GM19035 (cell line): ENCODE results near the gene KCNJ10.

Experiments
- ATAC-seq: cut with Tn5 transposase; IDR thresholded peaks from one replicate; pipeline ENCODE4 v1.9.1; 2021; ENCODE audit not compliant: unreplicated experiment

Gene KCNJ10

DNA sequence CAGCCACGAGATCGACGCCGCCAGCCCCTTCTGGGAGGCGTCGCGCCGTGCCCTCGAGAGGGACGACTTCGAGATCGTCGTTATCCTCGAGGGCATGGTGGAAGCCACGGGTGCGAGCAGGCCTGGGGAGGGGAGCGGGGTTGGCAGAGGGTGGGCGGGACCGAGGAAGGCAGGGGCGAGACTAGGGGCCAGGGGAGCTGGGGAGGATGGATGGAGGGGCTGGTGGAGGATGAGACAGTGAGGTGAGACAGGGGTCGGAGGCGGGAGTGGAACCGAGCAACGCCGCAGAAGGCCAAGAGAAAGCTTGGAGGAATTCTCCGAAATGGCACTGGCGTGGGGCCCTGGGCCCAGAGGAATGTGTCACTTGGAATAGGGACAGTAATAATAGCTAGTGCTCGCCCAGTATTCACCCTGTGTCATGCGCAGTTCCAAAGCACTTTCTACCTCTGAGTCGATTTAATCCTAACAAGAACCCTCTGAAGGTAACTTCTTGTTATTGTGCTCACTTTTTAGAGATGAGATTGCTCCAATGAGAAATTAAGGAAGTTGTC lies 14.9 kb upstream of the KCNJ10 start:
- ATAC-seq, result no peak

DNA sequence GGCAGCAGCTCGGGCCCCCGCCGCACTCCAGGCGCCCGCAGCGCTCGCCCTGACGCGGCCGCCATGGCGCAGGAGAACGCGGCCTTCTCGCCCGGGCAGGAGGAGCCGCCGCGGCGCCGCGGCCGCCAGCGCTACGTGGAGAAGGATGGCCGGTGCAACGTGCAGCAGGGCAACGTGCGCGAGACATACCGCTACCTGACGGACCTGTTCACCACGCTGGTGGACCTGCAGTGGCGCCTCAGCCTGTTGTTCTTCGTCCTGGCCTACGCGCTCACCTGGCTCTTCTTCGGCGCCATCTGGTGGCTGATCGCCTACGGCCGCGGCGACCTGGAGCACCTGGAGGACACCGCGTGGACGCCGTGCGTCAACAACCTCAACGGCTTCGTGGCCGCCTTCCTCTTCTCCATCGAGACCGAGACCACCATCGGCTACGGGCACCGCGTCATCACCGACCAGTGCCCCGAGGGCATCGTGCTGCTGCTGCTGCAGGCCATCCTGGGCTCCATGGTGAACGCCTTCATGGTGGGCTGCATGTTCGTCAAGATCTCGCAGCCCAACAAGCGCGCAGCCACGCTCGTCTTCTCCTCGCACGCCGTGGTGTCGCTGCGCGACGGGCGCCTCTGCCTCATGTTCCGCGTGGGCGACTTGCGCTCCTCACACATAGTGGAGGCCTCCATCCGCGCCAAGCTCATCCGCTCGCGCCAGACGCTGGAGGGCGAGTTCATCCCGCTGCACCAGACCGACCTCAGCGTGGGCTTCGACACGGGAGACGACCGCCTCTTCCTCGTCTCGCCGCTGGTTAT lies 14.2 kb upstream of the KCNJ10 start:
- ATAC-seq, result no peak

DNA sequence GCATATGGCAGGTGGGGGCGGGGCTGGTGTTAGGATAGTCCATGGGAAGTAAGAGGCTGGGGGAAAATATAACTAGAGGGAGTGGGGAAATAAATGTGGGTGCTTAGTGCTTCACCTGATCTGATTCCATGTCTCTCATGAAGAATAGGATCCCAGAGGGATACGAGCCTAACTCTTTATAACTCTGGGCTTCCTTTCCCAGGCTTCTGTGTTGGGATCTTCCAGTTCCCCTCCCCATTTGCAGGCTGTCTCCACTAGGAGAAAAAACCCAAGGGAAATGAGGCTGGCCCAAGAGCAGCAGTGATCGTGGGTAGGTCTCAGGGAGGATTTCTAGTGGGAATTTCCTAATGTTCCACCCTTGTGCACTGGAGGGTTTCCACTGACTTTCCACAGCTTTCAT lies 13.0 kb upstream of the KCNJ10 start:
- ATAC-seq, result no peak

DNA sequence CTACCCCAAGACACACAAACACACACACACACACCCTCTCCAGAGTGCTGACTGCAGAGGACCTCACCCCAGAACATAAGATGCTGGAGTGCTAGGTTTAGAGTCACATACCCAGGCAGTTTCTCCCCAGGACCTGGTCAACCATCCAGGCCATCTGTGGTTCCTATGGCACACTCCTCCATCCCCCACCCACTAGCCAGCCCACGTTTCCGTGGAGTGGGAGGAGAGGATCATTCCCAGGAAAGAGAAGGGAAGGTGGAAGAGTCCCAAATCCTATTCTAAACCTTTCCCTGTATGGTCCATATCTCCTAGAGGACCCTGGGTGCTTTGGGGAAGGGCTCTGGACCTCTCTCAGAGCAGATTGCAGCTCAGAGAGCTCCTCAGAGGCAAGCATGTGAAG lies 12.5 kb upstream of the KCNJ10 start:
- ATAC-seq, result no peak

DNA sequence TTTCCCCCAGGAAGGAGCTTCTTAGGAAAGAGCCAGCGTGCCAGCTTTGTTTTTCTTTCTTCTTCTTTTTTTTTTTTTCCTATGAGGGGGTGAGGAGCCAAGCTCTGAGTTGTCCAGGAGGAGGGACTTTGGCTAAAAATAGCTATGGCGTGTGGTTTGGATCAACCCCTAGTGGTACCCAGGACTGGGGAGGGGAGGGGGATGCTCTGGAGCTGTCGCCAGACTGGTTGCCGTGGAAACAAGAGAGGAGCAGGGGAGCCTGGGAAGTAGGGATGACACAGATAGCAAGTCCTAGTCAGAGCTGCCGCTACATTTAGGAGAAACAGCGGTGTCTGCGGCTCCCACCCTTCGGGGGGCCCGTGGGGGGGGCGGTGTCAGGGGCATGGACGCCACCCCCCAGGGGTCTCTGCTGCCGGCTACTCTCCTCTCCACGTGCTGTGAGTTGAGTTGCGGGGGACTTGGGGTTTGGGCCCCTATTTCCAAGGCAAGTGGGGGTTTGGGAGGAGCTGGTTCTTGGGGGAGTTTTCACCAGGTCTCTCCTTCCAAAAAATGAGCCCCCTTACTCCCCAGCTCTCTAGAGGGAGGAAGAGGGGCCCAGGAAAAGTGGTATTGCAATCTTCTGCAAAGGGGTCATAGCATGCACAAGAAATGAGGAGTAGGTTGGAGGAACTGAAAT lies 11.4 kb upstream of the KCNJ10 start, which contains the start of gene KCNJ9:
Gene KCNJ9, plus strand, starts transcription at position 278 of the 676 bp plus-strand sequence. CDS start 2,493 bp downstream, outside the sequence.
- ATAC-seq, result no peak

DNA sequence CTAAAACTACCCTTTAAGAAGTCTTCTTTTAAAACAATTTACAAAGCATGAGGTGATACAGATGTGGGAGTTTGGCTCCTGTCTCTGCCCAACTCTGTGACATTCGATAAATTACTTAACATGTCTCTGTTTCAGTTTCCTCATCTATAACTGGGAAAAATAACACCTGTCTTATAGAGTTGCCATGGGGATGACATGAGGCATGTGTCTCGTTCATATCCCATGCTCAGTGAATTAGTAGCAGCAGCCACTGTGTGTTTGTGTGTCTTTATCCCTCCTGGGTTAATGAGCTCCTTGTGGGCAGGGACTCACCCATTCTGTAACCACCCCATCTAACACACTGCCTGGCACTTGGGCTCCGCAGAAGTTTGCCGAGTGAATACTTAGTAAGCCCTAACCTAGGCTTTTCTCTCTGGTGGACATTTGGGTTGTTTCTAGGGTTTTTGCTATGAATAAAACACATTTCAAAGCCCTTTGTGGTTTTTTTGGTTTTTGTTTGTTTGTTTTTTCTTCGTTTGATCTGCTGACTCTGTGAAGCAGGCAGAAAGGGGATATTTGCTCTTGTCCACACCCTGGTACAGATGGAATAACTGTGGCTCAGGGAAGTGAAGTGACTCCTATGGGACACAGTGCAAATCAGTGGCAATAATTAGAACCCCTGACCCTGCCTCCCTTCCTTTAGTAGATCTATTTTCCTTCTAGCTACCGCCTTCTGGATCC lies 10.6 kb upstream of the KCNJ10 start:
- ATAC-seq, result no peak

DNA sequence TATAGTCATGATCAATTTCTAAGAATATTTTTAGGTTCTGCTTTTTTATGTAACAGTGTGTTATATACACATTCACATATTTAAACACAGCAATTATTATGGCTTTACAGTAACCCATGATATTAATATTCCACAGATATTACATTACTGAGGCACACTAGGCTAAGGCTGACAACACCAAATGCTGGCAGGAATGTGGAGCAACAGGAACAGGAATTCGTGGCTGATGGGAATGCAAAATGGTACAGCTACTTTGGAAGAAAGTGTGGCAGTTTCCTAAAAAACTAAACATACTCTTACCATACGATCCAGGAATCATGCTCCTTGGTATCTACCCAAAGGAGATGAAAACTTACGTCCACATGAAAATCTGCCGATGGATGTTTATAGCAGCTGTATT lies 9.5 kb upstream of the KCNJ10 start:
- ATAC-seq, result no peak

DNA sequence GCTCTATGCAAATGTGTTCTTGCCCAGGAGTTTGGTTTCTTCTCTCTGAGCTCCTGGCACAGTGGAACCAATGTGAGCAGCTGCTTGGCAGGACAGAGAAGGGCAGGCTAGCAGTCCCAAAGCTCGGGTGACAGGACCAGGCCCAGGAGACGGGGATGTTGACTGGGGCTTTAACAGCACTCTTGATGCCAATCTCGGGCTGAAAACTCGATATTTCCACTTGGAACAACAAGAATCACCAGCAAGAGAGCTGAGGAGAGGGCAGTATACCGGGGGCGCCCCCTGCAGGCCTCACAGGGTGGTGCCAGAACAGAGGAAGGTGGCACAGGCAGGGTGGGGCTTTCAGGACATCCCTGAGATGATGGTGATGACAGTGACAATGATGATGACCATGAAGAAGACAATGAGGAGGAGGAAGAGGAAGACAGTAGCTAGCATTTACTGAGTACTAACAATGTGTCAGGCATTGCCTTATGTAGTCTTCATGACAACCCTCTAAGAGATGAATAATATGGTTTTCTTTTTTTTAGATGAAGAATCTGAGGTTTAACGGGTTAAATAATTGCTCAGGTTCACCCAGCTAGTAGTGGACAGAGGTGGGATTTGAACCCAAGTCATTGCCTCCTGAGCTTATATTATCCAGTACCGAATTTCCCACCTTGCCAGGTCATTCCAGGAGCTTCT lies 8.7 kb upstream of the KCNJ10 start:
- no peak for ATAC-seq

DNA sequence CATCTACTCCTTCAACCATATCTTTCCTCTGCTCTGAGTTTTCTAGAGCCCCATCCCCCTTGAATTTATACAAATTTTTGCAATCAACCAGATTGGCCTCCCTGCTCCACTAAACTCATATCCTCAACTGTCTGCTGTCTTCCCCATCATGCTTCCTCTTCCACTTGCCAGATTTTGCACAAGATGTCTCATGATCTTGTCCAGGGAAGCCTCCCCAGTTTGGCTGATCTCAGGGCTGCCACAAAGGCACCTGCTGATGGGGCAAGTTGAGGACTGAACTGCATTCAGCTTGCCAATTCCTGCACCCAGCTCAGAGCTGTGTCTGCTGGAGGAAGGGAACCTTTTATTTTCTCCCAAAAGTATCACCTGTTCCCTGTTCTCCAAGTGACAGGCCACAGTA lies 7.5 kb upstream of the KCNJ10 start:
- no peak for ATAC-seq

DNA sequence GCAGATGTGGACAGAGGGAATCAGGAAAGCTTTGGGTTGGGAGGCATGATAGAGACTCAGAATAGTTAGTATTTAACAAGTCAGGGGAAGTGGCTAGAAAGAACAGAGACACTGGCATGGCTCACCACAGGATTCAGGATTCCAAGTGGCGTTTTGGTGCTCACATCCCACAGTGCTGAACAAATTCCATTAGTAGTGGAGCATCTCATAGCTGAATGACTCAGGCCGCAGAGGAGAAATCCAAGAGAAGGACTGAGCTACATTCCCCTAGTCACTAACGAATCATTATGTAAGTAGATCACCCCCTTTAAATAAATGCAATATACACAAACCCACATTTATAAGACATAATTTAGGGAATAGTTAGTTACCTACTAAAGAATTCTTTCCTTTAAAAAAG lies 6.3 kb upstream of the KCNJ10 start:
- no peak for ATAC-seq

DNA sequence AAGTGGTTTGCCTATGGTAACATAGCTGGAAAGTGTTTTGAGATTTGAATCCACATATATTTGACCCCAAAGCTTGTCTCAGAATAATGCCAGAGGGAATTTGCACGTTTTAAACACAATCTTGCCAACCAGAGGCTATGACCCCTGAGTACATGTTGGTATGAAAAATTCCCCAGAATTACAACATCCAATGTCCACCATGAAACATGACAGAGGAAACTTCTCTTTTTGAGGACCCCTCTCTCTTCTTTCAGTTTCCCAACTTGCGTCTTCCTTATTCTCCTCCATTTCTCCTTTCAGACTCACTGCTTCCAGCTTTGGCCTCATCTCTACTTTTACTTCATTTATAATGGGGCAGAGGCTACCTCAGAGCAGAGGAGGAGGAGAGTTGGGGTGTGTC lies 5.9 kb upstream of the KCNJ10 start:
- no peak for ATAC-seq

DNA sequence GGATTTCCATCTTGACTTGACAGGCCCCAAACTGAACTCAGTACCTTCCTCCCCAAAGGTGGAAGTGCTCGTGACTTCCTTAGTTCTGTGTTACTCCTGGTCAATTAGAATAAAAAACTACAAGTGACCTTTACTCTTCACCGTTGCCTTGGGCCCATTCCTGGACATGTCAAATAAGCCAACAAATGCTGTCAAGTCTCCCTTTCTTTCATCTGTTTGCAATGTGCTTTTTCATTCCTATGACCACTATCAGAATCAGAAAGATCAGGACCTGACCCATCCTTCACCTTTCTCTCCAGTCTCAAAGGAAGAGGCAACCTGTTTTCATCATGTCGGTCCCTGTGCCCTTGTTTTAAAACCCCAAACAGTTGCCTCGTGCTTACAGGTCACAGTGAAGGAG lies 4.9 kb upstream of the KCNJ10 start:
- ATAC-seq, result no peak

DNA sequence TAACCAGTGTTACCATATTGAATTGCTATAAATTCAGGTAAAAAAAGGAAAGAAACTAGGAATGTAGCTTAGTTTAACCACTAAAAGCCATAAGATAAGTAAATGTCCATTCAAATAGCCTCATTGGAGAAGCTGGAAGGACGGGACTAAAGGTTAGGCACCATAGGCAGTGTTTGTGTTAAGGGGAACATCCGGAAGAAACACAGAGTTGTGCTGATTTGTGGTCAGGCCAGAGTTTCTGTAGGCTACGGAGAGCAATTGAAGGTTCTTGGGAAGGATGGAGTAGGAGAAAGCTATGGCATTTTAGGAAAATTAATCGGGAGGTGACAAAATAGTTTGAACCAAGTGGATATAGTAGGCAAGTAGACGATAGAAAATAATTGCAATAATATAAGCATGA lies 1.3 kb upstream of the KCNJ10 start:
- ATAC-seq, result no peak

DNA sequence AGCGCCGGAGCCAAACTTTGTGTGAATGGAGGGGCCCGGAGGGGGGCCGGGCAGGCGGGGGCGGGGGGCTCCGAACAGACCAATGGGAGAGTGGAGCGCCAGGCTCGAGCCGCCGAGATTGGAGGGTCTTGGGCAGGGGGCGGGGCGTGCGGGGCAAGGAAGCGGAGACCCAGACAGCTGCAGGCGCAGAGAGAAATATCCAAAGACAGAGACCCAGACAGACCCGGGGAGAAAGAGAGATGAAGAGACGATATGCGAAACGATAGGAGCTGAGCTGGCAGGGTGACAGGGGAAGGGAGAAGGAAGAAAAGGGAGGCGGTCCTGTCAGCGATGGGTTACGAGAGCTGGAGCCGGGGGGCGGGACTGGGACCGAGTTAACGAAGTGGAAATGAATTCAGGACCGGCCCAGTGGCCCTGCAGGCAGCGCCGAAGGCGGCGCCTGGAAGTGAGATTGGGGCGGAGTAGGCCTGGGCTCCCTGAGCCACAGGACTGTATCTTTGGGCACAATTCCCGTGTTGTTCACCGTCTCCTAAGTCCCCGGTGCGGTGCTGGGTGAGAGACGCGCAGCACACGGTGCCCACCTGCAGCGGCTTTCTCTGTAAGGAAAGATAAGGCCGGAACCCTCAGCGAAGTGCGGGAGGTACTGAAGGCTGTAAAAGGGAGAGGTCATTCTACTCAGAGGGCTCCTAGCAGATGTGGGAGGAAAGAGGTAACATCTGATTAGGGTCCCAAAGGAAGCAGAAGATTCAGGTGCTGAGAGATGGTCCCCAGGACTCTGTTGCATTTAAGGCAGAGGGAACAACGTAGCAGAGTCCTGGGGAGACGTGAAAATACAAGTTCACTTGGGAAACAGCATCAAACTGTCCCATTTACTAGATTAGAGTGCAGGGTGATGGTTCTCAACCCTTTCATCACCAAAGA lies 543 bp upstream of the KCNJ10 start:
- ATAC-seq, result no peak

DNA sequence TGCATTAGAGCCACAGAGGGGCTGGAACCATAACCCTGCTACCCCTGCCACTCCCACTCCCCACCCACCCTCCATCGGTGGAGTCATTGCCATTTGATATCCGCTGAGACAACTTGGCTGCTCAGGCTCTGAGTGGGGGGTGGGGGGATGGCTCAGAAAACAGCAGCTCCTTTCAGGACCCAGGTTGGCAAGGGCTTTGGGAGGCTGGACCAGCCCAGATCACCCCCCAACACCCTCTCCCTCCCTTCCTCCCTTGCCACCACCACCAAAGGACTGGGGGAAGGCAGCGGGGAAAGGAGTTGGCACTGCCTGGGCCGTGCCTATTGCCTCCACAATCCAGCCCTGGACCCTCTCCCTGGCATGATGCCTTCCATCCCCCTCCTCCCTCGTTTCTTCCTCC lies 1.7 kb downstream of the KCNJ10 start:
- no peak for ATAC-seq

DNA sequence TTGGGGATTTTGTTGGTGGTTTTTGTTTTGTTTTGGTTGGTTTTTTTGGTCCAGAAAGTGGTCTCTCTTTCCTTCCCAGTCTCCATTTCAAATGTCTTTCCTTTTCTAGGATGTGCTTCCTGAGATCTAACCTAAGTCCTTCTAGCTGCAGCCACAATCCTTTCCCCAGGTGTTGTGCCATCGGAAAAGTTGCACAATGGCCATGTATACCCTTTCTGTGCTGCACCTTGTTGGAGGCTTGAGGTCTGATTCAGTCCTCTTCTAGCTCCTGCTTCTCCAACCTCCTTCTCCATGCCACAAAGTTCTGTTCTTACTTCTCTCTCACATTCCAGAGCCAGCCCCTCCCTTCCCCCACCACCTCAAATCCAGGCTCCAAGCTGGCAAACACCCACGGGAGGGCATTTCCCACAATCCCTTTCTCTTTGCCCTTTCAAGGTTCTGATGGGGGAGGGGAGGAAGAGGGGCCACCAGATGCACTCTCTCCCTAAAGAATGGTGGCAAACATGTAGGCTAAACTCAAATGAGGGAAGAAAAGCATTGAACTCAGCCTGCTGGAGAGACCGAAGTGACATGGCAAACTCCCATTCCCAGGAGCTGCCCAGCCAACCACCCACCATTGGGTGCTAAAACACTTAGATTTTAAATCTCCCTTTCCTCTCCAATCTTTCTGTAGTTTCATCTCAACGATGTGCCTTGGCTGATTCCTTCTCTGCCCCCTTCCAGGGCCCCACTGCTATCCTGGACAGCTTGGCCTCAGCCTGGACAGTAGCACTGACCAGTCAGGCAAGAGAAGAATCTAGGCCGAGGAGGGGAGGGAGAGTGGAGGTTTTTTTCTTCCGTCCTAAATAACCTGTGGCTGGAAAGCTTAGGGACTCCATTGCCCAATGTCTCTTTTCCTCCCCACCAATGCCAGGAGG lies 2.9 kb downstream of the KCNJ10 start:
- ATAC-seq, result no peak

DNA sequence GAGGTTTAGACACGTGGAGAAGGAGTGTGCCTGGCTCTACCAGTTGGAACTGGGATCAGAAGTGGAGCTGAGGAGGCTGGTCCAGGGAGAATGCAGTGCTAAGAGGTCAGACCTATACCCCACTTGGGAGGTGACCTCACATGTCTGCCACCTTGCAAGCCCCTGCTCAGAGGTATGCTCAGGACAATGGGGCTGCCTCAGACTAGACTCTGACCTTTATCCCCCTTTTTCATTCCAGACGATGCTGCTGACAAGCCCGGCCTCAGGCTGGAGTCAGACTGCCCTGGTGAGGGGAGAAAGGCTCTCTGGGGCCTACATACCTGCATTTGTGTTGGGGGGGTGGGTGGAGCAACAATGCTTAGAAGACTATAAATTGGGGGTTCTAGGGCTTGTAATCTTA lies 5.2 kb downstream of the KCNJ10 start:
- ATAC-seq, result no peak

DNA sequence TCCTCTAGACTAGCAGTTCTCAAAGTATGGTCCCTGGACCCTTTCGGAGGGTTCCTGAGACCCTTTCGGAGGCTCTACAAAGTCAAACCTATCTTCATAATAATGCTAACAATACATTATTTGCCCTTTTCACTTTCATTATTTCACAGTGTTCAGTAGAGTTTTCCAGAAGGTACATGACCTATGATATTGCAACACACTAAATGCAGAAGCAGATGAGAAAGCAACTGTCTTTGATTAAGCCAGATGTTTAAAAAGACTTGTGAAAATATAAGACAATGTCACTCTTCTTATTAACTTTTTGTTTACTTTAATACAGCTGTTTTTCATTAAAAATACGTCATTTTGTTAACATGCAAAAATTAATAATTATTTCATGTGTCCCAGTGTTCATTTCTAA lies 5.8 kb downstream of the KCNJ10 start:
- ATAC-seq, result no peak

DNA sequence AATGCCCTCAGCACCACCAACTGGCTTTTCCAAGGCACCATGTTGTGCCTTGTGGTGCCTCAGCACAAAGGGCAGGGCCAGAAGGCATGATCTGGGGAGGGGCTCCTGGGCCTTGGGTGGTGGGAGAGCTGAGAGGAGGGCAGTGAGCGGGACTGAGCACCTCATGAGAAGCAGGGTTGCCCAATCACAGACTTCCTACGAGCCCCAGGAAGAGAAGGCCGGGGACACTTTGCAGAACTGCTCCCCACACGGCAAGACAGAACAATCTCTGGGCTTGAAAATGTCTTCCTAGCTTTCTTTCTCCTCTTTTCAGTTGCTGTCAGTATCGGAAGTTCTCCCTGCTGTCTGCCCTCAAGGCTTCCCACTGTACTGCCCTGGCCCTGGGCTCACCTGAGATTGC lies 6.8 kb downstream of the KCNJ10 start:
- no peak for ATAC-seq
